HG02840 (cell line): ENCODE measurements around the gene HMGB2.

Source experiments
- ATAC-seq: cut with Tn5 transposase; IDR thresholded peaks from one replicate; pipeline ENCODE4 v1.9.1; 2021; ENCODE audit warnings: mild to moderate bottlenecking, moderate library complexity, moderate number of reproducible peaks; ENCODE audit not compliant: unreplicated experiment, low FRiP score

Gene HMGB2

GRCh38 chr4:173334891-173335752 lies 964 bp upstream of the HMGB2 start:
- ATAC-seq: peak; percentile 34

DNA sequence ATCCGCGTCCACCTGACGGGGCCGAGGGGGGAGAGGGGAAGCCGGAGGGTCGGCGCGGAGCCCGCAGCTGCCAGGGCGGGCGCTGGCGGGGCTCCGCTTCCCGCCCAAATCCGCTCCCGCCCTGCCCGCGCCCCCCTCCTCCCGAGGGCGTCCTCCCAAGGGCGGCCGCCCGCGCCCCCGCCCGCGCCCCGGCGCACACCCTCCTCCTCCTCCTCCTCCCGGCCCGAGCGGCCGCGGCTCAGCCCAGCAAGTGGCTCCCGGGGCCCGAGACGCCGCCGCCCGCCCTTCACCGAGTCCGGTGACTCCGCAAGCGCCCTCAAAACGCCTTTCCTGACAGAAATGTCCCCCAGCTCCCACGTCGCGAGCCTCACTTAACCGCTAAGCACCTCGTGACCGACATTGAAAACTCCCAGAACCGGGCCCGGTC lies 487 bp downstream of the HMGB2 start:
- ATAC-seq: peak; percentile 1

DNA sequence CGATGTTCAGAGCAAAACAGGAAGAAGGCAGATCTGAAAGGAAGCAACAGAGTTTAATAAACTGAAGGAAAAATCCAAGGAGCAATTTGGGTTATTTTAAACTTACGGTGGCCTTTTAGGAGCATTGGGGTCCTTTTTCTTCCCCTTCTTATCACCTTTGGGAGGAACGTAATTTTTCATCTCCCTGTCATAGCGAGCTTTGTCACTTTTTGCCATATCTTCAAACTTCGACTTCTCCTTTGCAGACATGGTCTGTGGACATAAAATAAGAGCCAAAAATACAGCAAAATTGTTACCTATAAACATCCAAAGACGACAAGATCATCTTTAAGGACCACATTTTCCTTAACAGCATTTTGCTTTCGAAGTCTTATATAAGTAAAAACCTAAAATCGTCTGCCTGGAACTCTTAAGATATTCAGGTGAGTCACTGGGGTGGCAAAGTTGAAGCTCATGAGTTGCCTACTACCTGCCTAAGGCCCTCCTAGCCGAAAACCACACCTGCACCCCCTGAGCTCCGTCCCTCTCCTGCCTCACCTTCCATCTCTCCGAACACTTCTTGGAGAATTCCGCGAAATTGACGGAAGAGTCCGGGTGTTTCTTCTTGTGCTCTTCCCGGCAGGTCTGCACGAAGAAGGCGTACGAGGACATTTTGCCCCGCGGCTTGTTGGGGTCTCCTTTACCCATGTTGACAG lies 1.0 kb downstream of the HMGB2 start:
- ATAC-seq: no peak

DNA sequence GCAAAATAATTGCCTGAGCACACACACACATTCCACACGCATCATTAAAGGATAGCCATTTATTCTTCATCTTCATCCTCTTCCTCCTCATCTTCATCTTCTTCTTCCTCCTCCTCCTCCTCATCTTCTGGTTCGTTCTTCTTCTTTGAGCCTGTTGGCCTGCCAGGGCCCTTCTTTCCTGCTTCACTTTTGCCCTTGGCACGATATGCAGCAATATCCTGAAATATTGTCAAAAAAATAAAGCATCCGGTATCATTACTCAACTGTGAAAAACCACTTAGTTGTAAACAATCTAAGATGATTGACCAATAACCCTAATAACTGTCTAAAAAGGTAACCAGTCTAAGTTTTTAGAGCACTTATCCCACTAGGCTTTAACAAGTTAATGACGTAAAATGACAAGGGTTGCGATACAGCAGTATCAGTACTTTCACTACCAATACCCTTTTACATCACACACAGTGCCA lies 2.1 kb downstream of the HMGB2 start:
- ATAC-seq: no peak

GRCh38 chr4:173330590-173330989 lies 3.6 kb downstream of the HMGB2 start:
- ATAC-seq: no peak

DNA sequence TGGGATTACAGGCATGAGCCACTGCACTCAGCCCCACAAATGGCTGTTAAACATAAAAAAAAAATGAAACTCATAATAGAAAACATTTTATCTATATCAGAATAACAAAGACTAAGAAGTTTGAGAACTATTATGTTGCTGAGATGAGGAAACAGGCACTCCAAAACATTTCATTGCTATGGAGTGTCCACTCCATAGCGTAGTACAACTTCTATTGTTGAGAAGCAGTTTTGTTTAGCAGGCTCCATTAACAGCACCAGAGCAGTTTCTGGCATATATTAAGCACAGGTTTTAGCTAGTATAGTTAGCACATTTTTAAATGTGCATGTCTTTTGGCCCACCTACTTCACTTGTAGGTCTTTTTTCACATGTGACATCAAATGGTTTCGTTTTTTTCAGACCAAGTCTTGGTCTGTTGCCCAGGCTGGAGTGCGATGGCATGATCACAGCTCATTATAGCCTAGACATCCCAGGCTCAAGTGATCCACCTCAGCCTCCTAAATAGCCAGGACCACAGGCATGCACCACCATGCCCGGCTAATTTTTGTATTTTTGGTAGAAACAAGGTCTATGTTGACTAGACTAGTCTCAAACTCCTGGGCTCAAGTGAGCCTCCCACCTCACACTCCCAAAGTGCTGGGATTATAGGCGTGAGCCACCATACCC lies 5.8 kb downstream of the HMGB2 start:
- ATAC-seq: no peak

GRCh38 chr4:173325007-173325736 lies 9.0 kb downstream of the HMGB2 start:
- ATAC-seq: no peak

DNA sequence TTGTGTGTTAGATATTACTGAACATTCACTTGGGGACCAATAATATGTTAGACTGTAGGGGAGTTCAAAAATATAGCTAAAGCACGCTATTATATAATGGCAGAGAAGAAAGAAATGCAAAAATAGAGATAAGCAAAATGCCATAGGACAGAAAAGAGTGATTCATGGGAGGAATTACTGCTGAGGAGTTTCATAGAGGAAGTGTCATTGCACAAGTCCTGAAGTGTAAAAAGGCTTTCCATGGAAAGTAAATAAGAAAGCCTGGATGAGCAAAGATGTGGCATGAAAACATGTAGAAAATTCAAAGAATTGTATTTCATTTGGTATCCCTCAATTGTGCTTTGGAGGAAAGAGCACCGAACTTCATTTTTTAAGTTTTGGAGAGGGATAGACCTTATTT lies 14.5 kb downstream of the HMGB2 start:
- ATAC-seq: no peak

- ATAC-seq: no peak
Measured at GRCh38 chr4:173318648-173319211, 15.4 kb downstream of the HMGB2 start.

DNA sequence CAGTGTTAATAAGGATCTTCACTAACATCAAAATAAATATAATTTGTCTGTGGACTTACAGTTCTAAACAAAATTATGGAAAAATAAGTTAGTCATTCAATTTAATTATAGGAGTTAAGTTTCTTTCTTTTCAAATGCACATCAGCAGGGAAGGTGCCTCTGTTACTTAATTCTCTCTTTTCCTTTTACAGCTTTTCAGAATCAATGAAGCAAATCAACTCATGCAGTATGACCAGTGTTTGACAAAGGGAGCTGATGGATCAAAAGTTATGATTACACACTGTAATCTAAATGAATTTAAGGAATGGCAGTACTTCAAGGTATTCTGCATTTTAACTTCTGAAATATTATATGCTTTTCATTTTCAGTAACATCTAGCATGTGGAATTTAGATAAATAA lies 15.9 kb downstream of the HMGB2 start:
- ATAC-seq: no peak

DNA sequence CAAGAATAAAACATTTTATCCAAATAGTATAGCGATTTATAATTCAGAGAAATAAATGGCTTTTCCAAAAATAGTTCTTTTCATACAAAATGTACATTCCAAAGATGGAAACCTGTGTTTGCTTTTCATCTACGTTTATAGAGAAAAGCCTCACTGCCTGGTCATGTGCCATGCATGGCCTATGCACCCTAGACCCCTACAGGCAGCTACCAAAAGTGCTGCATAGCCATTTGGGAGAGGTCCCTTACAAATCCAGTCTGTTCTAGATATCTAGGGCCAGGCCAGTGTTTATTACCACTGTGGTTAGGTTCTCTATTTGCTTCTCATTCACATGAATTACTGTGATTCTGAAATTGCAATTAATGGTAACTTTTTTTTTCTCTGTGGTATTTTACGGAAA lies 17.2 kb downstream of the HMGB2 start:
- ATAC-seq: no peak

GRCh38 chr4:173316060-173316459 lies 18.1 kb downstream of the HMGB2 start:
- ATAC-seq: no peak

DNA sequence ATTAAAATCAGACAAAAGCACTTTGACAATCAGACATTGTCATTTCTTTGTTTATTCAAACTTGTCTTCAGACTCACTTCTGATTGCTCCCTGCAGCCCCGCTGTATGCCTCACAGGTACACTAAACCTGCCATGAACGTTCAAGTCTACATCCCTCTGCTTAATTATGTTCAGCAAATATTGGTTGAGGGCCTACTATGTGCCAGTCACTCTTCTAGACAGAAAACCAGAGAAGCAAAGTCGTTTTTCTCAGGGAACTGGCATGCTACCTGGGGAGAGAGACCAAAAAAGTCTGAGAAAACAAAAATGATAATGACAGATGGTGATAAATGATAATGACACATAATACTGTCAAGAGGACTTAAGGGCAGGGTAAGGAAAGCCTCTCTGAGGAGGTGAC lies 19.4 kb downstream of the HMGB2 start:
- ATAC-seq: no peak

DNA sequence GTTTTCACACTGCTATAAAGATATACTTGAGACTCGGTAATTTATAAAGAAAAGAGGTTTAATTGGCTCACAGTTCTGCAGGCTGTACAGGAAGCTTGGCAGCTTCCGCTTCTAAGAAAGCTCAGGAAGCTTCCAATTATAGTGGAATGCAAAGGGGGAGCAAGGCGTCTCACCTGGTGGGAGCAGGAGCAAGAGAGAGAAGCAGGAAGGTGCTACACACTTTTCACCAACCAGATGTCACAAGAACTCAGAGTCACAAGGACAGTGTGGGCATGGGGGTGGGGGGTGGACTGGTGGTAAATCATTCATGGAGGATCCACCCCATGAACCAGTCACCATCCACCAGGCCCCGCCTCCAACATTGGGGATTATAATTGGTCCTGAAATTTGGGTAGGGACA lies 22.8 kb downstream of the HMGB2 start:
- ATAC-seq: no peak

GRCh38 chr4:173307778-173308177 lies 26.4 kb downstream of the HMGB2 start:
- ATAC-seq: no peak

- ATAC-seq: no peak
Measured at GRCh38 chr4:173301518-173302201, 32.5 kb downstream of the HMGB2 start.

GRCh38 chr4:173294444-173294843 lies 39.7 kb downstream of the HMGB2 start:
- no peak for ATAC-seq

DNA sequence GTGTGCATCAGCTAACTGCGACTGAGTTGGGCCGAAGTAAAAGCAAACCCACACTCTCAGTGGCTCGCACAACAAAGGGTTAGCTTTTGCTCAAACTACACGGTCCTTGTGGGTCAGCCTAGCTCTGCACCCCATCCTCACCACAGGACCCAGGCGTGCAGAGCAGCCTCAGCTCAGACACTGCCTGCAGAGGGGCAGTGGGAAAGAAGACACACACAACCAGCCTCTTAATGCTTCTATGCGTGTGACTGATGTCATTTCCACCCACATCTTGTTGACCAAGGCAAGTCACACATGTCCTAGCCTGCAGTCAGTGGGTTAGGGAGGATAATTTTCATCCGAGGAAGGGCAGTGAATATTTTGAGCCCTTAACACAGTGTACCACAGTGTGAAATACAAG lies 40.5 kb downstream of the HMGB2 start:
- ATAC-seq: no peak

DNA sequence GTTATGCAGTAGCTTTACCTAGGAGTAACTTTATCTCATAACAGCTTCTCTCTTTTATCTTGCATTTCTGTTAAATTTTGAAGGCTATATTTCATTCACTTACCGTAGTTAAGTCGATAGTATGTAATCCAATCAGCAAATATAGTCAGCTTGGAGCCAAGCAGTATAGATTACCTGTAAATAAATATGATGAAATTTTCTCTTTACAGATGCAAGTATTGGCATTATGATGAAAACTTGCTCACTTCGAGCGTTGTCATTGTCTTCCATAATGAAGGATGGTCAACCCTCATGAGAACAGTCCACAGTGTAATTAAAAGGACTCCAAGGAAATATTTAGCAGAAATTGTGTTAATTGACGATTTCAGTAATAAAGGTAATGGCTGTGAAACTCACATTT lies 42.3 kb downstream of the HMGB2 start:
- no peak for ATAC-seq

GRCh38 chr4:173289353-173289727 lies 44.8 kb downstream of the HMGB2 start:
- no peak for ATAC-seq
